Measurements from ENCODE around the gene KCNJ4.

The KCNJ4 gene

GRCh38 chr22:38455076-38455529 is at the start of gene KCNJ4:
Gene KCNJ4 (minus strand): TSS chr22:38455199. CDS start chr22:38428132, 27,067 bp downstream.
- DNase-seq, result no peak

GRCh38 chr22:38503021-38503420 is 48.0 kb upstream of the KCNJ4 start:
- no peak for DNase-seq

GRCh38 chr22:38501797-38502672 is 47.0 kb upstream of the KCNJ4 start:
- no peak for DNase-seq

DNA sequence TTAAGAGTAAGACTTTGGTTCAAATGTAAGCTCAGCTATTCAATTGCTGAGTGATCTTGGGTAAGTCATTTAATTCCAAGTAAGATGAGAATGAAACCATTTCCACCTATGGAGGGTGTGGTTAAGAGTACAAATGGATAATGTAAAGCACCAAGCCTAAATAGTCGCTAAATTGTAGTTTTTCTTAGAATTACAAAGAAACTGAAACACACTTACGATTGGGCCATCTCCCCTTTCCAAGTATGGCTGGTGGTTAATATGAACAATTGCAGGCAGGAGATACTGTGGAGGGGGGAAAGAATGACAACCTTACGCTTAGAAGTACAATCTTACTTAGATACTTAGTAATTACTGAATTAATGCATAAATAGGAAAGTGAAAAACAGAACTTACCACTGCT is 42.9 kb upstream of the KCNJ4 start:
- no peak for DNase-seq

DNA sequence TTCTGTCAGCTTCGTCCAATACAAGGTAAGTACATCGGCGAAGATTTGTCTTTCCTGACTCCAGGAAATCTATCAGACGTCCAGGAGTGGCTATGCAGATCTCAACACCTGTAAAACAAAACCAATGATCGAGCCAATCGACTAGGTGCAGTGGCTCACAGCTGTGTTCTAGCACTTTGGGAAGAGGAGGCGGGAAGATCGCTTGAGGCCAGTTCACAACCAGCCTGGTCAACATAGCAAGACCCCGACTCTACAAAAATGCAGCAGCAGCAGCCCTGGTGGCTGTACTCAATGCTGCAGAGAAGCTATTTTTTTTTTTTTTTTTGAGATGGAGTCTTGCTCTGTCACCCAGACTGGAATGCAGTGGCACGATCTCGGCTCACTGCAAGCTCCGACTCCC is 39.9 kb upstream of the KCNJ4 start:
- DNase-seq, result no peak

- DNase-seq, result no peak
Observed at GRCh38 chr22:38494498-38494897, 39.5 kb upstream of the KCNJ4 start.

DNA sequence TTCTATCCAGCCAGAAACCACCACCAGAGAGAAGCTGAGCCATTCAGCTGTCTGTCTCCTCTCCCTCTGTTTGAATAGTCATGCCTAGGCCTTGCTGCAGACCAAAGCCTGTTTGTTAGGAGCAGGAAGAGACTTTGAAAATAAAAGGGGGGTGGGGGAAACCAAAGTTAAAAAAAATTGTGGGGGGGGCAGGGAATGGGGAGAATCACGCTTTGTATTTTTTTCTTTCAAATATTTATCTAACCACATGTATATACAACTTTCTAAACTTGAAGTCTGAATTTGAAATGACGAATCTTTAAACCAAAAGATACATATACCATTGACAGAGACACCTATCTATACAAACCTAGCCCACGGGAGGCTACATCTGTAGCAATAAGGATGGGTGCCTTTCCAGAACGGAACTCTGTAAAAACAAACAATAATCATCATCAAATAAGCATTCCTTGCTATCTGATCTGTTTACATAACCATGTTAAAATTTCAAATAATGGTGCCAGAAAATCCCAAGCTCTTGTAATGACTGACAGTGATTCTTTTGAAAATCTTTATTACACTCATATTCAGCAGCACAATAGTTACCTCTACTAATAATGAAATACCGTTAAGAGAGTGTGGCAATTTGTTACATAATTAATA is 36.8 kb upstream of the KCNJ4 start:
- DNase-seq, result no peak

DNA sequence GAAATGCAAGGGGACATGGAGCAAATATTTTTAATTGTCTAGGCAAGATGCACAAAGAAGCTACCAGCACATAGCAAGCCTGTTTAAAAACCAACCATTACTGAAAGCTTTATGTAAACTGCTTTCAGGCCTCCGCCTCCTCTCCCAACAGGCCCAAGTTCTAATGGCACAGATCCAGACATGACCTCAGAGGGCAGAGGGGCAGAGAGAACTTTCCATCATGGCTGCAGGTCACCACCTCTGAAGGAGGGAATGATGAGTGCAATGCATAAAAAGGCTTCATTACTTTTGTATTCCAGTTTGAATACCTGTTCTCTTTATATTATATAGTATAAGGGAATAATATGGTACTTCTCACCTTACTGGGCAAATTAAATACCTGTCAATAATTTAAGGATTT is 35.9 kb upstream of the KCNJ4 start:
- no peak for DNase-seq

- no peak for DNase-seq
Observed at GRCh38 chr22:38490475-38490874, 35.5 kb upstream of the KCNJ4 start.

GRCh38 chr22:38489561-38490145 is 34.7 kb upstream of the KCNJ4 start:
- no peak for DNase-seq

- no peak for DNase-seq
Observed at GRCh38 chr22:38489142-38489541, 34.1 kb upstream of the KCNJ4 start.

DNA sequence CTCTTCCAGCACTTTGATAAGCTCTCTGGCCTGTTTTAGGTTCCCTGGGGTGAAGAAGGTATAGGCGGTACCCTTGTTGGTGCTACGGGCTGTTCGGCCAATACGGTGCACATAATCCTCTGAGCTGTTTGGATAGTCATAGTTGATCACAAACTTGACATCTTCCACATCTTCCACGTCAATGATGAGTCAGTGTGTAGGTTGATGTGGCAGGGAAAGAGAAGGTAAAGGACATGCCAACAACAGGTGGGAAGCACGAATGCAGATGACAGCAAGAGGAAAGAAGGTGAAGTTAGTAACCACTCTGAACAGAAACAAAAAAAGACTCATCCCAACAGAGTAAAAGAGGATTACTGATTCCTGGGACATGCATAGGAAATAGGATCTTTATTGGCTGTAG is 32.9 kb upstream of the KCNJ4 start:
- DNase-seq, result no peak

DNA sequence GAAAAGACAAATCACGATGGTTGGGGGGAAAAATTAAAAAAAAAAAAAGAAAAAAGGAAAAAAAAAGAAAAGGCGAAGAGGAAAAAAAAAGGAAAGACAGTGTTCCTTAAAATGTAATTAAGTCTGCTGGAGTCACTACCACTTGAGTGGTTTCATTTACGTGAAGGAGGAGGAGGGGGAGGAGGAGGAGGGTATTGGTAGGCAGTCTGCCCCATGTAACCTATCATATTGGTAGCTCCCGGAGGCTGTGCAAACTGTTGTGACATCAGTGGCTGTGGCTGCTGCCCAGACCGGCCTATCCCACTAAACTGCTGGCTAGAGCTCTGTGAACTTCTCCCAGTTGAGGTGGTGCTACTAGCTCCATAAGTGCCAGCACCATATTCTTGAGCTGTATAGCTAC is 30.8 kb upstream of the KCNJ4 start:
- no peak for DNase-seq

DNA sequence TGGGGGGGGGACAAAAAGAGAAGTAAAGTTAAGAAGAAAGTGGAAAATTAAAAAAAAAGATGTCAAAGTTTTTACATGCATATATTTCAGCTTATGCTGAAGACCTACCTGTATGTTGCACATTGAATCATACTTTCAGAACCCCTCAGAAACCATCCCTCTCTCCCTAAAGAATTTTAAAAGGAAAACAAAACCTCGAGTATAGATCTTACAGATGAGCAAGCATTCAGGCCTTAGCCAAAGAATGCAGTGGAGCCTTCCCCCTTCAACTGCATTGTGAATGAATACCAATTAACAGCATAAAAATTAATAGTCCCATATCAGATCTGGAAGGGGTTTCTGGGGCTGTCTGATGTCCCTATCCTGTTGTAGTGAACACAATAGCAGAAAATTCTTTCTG is 29.2 kb upstream of the KCNJ4 start:
- no peak for DNase-seq

DNA sequence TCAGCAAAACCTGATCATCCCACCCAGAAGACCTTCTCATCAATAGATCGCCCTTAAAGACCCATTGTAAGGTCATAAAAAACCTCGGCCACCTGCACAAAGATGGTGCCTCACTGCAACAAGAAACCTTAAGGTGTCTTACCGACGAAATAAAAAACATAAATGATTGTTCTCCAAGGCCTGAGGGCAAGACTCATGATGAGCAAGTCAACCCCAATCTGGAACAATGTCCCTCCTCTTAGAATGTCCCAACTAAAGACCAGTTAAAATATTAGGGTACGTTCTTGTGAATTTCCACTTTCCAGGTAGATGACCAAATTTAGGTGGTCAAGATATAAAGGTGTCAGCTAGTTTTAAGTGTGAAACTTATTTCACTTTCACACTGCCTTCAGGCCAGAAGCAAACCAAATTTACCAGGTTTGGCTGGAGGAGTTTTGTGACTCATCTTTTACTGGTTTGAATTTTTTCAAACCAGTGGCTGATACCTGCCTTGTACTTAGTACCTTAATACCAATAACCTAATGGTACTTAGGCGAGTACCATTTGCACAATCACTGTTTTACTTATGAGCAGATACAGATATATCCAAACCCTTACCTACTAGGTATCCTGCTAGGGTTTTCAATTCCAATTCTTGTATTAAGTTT is 27.8 kb upstream of the KCNJ4 start:
- DNase-seq, result no peak

GRCh38 chr22:38481871-38482332 is 26.9 kb upstream of the KCNJ4 start:
- no peak for DNase-seq

DNA sequence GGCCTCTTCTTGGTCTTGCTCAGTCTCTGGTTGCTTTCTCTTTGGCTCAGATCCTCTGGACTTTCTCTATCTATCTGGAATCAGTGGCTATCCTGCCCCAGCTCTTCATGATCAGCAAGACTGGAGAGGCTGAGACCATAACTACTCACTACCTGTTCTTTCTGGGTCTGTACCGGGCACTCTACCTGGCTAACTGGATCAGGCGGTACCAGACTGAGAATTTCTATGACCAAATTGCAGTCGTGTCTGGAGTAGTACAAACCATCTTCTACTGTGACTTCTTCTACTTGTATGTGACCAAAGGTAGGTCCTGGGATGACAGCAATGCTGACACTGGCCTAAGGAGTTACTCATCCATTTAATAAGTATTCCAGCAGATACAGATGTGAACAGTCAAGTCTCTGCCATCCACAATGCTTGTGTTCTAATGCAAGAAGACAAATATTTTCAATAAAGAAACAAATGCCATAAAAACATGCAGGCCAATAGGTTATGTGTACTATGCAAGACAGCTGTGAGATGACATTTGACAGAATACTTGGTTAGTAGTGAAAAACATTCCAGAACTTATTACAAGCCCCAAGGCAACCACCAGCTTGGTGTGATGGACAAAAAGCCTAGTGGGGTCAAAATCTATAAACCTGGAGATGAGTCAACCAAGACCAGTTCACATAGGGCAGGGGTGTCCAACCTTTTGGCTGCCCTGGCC is 26.3 kb upstream of the KCNJ4 start:
- DNase-seq, result no peak

GRCh38 chr22:38479096-38479837 is 24.3 kb upstream of the KCNJ4 start:
- no peak for DNase-seq

GRCh38 chr22:38477585-38477984 is 22.6 kb upstream of the KCNJ4 start:
- DNase-seq, result no peak

DNA sequence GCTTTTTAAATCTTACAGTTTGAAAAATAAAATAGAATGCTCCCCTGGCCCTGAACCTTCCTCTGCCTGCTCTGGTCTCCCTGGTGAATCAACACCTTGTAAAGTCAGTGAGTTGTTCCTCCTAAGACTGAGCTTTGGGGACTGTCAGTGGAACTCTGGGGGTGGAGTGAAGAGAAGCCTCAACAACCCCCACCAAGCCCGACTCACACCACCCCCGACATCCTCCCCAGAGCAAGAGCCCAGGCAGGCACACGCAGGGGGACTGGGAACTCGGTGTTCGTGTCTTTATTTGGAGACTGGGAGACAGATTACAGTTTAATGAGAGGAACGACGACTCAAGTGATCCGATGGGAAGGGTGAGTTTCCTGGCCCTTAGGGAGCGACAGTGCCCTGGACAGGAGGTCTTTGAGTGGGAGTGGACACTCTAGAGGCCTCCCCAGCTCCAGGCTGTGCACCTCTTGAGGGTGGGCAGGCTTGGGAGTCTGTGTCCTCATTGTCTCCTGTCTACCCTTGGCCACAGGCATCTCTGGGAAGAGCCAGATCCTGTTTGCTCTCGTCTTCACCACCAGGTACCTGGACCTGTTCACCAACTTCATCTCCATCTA is 19.1 kb upstream of the KCNJ4 start:
- no peak for DNase-seq

- DNase-seq, result no peak
Observed at GRCh38 chr22:38471237-38471636, 16.2 kb upstream of the KCNJ4 start.

Data from NCI-H526 (cell line).